GM21529 (cell line): ENCODE results near the gene USP47.

Source experiments
- ATAC-seq: cut with Tn5 transposase; IDR thresholded peaks from one replicate; pipeline ENCODE4 v1.9.1; 2021; ENCODE audit not compliant: unreplicated experiment

USP47 gene

DNA sequence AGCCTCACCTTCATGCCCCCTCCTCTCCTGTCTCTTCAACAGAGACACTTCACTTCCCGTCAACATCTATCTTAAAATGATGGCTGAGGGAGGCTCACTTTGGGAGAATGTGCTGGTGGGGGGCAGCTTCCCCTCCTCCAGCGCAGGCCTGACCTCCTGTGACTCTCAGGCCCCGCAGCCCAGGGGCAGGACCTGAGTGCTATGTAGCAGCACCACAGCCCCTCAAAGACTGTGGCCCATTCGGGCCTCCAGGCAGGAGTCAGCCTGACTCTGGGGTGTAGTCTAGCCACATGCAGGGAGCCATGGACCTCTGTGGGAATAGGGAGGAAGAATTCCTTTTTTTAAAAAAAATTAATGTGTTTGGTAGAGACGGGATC lies 123.0 kb downstream of the USP47 start:
- ATAC-seq: no peak

- no peak for ATAC-seq
Observed at GRCh38 chr11:11965192-11965591, 123.4 kb downstream of the USP47 start.

GRCh38 chr11:11965656-11966353 lies 124.0 kb downstream of the USP47 start:
- ATAC-seq: no peak

DNA sequence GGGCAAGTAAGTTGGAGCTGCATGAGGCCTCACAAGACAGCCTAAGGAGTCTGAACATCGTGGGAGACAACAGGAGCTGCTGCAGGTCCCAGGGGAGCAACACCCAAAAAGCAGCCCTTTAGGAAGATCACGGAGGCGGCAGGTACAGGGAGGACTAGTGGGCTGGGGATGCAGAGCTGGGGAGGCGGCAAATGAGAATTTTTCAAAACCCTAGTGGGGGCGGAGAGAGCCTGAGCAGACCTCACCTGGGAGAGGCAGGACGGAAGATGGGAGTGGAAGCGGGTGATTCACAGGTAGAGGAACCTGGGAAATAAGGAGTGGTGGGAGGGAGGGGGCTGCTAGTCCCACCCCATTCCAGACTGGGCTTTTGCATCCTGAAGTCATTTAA lies 124.6 kb downstream of the USP47 start:
- no peak for ATAC-seq

- peak; percentile 98 for ATAC-seq
Observed at GRCh38 chr11:11966826-11967668, 125.3 kb downstream of the USP47 start.

GRCh38 chr11:11967669-11968510 lies 126.1 kb downstream of the USP47 start:
- ATAC-seq: no peak

DNA sequence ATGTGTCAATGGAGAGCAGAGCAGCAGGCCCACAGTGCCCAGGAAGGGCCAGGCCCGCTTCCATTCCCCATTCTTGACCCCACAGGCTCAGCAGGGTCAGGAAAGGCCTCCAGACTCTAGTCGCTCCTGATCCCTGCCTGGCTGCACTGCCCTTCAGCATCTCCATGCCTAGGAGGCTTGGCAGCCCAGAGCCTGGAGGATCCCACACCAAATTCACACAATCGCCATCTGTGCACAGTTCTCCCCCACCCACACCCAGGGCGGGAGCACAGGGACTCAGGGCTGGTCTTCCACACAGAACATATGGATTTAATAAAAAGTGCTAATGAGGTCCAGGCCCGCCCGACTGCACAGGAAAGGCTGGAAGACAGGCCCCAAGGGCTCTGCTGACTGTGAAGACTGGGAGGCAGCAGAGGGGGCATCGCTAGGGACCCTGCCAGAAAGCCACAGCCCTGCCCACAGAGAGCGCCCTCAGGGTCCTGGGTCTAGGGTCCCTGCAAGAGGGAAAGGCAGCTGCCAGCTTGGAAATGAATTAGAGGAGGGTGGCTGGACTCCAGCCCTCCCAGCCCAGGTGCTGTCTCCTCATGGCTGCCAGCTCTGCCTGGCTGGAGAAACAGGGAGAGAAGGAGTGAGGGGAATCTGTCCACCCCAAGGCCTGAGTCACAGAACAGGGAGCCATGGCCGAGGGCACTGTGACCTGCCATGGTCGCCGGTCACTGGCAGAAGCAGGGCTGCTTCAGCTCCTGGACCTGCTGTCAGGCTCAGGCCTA lies 126.9 kb downstream of the USP47 start:
- no peak for ATAC-seq

- ATAC-seq: no peak
Observed at GRCh38 chr11:11969380-11970215, 127.8 kb downstream of the USP47 start.

DNA sequence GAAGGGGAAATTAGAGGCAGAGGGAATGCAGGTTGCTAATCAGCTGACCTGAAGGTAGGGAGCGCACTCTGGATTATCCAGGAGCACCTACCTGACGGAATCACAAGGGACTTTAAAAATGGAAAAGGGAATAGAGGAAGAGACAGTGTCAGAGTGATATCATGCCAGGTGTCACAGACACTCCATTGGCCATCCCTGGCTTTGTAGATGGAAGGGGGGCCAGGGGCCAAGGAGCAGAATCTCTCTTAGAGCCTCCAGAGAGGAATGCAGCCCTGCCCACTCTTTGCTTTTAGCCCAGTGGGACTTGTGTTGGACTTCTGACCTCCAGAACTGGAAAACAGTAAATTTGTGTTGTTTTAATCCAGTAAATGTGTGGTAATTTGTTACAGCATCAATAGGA lies 128.8 kb downstream of the USP47 start:
- no peak for ATAC-seq

- ATAC-seq: no peak
Observed at GRCh38 chr11:11971906-11972547, 130.3 kb downstream of the USP47 start.

DNA sequence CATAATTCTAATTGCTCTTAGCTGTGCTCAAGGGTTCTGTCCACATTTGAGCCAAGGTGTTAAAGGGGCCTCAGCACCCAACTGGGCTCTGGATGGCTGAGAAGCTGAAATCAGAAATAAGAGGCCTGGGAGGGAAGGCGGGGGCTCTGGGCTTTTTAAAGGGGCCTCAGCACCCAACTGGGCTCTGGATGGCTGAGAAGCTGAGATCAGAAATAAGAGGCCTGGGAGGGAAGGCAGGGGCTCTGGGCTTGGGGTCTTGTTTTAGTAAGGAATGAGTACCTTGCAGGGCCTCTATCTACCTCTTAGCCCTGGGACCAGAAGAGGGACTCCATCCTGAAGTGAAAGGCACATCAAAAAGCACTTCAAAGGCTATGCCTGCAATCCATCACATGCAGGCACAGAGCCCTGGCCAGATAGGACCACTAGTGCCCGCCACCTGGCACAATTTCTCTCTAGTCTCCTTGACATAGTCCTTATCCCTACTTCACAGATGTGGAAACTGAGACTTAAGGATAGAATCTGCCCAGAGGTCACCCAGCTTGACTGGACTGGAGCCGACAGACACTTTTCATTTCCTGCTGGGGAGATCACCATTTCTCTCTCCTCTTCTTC lies 131.1 kb downstream of the USP47 start:
- ATAC-seq: no peak

- no peak for ATAC-seq
Observed at GRCh38 chr11:11973361-11973800, 131.6 kb downstream of the USP47 start.

GRCh38 chr11:11973866-11974265 lies 132.1 kb downstream of the USP47 start:
- no peak for ATAC-seq

GRCh38 chr11:11975201-11976092 lies 133.7 kb downstream of the USP47 start:
- no peak for ATAC-seq

DNA sequence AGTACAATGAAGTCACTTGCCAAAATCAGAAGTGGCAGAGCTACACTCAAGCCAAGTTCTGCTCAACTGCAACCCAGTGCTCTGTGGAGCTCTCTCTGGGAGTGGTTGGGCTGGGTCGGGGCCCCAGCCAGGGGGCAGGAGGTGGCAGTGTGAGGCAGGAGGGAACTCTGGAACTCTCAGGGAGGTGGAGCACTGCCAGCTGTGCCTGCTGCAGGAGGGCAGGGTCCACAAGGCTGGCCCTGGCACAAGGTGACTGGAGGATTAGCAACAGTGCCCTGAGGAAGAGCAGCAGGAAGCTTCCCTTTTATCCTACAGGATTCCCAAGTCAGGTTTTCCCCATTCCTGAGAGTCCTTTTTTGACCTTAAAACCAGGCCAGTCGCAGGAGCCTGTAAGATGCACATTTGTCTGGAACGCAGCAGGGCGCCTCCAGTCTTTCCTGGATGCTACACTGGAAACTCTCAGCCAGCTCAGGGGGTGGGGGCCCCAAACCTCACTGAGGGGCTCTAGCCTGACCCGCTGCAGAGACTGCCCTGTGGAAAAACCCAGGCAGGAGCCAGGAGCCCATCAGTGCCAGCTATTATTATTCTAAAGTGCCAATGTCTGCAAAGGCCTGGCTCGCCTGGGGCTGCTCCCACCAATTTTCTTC lies 134.8 kb downstream of the USP47 start:
- ATAC-seq: no peak

DNA sequence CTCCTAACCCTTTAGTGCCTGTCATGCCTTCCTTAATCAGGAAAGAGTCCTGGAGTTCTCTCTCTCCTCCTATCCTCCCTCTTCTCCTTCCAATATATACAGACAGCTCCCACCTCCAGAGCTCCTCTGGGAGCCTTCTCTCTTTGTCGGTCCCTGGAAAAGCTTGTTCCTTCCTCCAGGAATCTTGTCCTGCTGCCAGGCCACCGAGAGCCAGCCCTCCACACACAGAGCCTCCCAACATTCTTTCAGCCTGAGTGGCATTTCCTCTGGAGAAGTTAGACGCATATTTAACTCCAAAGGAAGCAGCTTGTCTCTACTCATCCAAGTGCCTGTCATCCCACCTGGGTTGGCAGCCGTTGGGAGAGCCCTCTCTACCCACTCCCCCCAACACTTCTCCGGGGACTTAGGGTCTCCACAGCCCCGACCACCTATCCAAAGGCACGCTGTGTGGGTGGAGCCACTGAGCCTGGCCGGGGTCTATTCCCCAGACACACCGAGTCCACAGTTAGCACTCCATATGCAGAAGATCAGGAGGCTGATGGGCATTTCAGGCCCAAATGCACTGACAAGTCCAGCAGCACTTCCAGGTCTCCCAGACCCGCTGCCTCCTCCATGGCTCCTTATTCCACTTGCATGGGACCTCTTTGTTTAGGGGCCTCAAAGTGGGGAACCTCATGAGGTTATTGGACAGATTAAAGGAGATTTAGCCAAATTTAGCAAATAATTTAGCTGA lies 135.6 kb downstream of the USP47 start:
- ATAC-seq: no peak
